ENCODE results near the gene TTYH3.

DNA sequence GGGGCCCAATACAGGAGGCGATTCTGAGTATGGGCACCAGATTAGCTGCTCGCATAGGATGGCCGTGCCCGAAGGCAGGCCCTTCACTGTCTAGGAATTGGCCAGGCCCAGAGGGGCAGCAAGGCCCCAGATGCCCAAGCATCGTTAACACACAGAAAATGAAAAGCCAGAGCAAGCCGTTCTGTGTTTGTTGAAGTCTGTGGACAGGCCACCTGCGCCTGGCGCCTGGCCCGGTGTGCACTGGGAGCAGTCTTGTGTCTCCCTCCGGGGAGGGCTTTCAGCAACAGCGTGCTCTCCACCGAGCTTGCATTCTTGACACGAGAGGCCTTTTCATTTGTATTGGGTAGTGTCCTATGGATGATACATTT, 34.5 kb upstream of the TTYH3 start:
- TF ChIP-seq, protein P1, sequence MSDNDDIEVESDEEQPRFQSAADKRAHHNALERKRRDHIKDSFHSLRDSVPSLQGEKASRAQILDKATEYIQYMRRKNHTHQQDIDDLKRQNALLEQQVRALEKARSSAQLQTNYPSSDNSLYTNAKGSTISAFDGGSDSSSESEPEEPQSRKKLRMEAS (CRISPR knock-in tag; IDR thresholded peaks at IDR 0.05), result no peak
- TF ChIP-seq, protein P2, sequence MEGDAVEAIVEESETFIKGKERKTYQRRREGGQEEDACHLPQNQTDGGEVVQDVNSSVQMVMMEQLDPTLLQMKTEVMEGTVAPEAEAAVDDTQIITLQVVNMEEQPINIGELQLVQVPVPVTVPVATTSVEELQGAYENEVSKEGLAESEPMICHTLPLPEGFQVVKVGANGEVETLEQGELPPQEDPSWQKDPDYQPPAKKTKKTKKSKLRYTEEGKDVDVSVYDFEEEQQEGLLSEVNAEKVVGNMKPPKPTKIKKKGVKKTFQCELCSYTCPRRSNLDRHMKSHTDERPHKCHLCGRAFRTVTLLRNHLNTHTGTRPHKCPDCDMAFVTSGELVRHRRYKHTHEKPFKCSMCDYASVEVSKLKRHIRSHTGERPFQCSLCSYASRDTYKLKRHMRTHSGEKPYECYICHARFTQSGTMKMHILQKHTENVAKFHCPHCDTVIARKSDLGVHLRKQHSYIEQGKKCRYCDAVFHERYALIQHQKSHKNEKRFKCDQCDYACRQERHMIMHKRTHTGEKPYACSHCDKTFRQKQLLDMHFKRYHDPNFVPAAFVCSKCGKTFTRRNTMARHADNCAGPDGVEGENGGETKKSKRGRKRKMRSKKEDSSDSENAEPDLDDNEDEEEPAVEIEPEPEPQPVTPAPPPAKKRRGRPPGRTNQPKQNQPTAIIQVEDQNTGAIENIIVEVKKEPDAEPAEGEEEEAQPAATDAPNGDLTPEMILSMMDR (IDR thresholded peaks at IDR 0.05), result no peak
- TF ChIP-seq SP1 (CRISPR knock-in tag; conservative IDR thresholded peaks at IDR 0.05), result no peak
- no peak for TF ChIP-seq CREB1 (CRISPR knock-in tag; IDR thresholded peaks at IDR 0.05)
- no peak for TF ChIP-seq ZNF416 (CRISPR knock-in tag; IDR thresholded peaks at IDR 0.05)
- no peak for TF ChIP-seq NR1H2 (CRISPR knock-in tag; IDR thresholded peaks at IDR 0.05)
- no peak for TF ChIP-seq GABPB1 (CRISPR knock-in tag; IDR thresholded peaks at IDR 0.05)
